IMR-90 (cell line): ENCODE data around the gene TBC1D23. TPM values are rescaled to one million over a fixed set of nuclear protein-coding genes. Genes with fewer than 3 reads are reported as not detected.

Experiments
- ATAC-seq: fragments of 200-7000 bp; cut with Tn5 transposase; 2 replicates; pipeline ENCODE4 v1.9.1; 2020; ENCODE audit warnings: low read depth, mild to moderate bottlenecking, moderate library complexity
- BruUV-seq: library from RNA; stranded (reverse); fragments of 400-500 nt; replicated peaks from 2 replicates; lab custom pipeline; 2021; lab: Mats Ljungman, UMichigan
- CTCF ChIA-PET: fragments of 300-600 bp; formaldehyde crosslinking; extraction: SDS; loops from one replicate; lab custom pipeline; 2021; ENCODE audit warnings: antibody characterized with exemption; lab: Yijun Ruan, JAX
- POLR2A ChIA-PET: fragments of 300-600 bp; sonication (Branson Sonifier 250); formaldehyde crosslinking; loops from one replicate; lab custom pipeline; 2022; ENCODE audit warnings: antibody characterized with exemption; ENCODE audit not compliant: unreplicated experiment; lab: Charles Lee
- DNase-seq: peaks from one replicate; pipeline ENCODE4 v3.0.0; 2013
- H2AFZ ChIP-seq: replicated peaks from 2 replicates; pipeline ENCODE3; 2013; ENCODE audit warnings: low read length, mild to moderate bottlenecking; ENCODE audit not compliant: poor library complexity
- H2AK5ac ChIP-seq: 2 replicates; pipeline ENCODE4 v1.6.1; 2013; ENCODE audit warnings: low read depth, low read length, inconsistent platforms
- H2AK9ac ChIP-seq: replicated peaks from 2 replicates; pipeline ENCODE3; 2013; ENCODE audit warnings: mild to moderate bottlenecking, low read depth, low read length, moderate library complexity; ENCODE audit not compliant: poor library complexity
- H2BK120ac ChIP-seq: 2 replicates; pipeline ENCODE4 v1.6.1; 2013; ENCODE audit warnings: low read depth, low read length, inconsistent platforms
- H2BK15ac ChIP-seq: 3 replicates; pipeline ENCODE4 v1.6.1; 2013; ENCODE audit warnings: low read depth, low read length, inconsistent platforms
- H2BK20ac ChIP-seq: 2 replicates; pipeline ENCODE4 v1.6.1; 2013; ENCODE audit warnings: low read depth, mild to moderate bottlenecking, inconsistent platforms, low read length, moderate library complexity
- H2BK5ac ChIP-seq: 2 replicates; pipeline ENCODE4 v1.6.1; 2013; ENCODE audit warnings: mild to moderate bottlenecking, low read depth, low read length, inconsistent platforms; ENCODE audit not compliant: poor library complexity, severe bottlenecking
- H3K14ac ChIP-seq: replicated peaks from 2 replicates; pipeline ENCODE4 v1.6.1; 2013; ENCODE audit warnings: low read depth, low read length, inconsistent platforms
- H3K18ac ChIP-seq: 2 replicates; pipeline ENCODE4 v1.6.1; 2013; ENCODE audit warnings: low read depth, low read length, control low read depth
- H3K23ac ChIP-seq: 2 replicates; pipeline ENCODE4 v1.6.1; 2013; ENCODE audit warnings: low read depth, low read length, inconsistent platforms
- H3K27ac ChIP-seq: 2 replicates; pipeline ENCODE4 v1.5.1; 2013; ENCODE audit warnings: mild to moderate bottlenecking, control low read depth, low read length; ENCODE audit not compliant: insufficient read depth
- H3K27me3 ChIP-seq: 2 replicates; pipeline ENCODE4 v1.6.1; 2013; ENCODE audit warnings: low read length; ENCODE audit not compliant: control insufficient read depth, insufficient read depth
- H3K36me3 ChIP-seq: 2 replicates; pipeline ENCODE4 v1.6.1; 2013; ENCODE audit warnings: low read length, mixed read lengths; ENCODE audit not compliant: control insufficient read depth, insufficient read depth
- H3K4ac ChIP-seq: 2 replicates; pipeline ENCODE4 v1.6.1; 2013; ENCODE audit warnings: low read depth, low read length, inconsistent platforms
- H3K4me1 ChIP-seq: 2 replicates; pipeline ENCODE4 v1.6.1; 2013; ENCODE audit warnings: low read length, mixed read lengths; ENCODE audit not compliant: control insufficient read depth, insufficient read depth
- H3K4me2 ChIP-seq: 2 replicates; pipeline ENCODE4 v1.6.1; 2013; ENCODE audit warnings: low read depth, mild to moderate bottlenecking, control low read depth, low read length, moderate library complexity
- H3K4me3 ChIP-seq: 2 replicates; pipeline ENCODE4 v1.5.1; 2013; ENCODE audit warnings: low read depth, mild to moderate bottlenecking, control low read depth, low read length, moderate library complexity; ENCODE audit not compliant: insufficient read depth
- H3K56ac ChIP-seq: 2 replicates; pipeline ENCODE4 v1.6.1; 2013; ENCODE audit warnings: low read length, inconsistent platforms; ENCODE audit not compliant: insufficient read depth; ENCODE audit errors: extremely low read depth
- H3K79me1 ChIP-seq, 2 experiments: 2 replicates each; pipeline ENCODE4 v1.6.1; 2013; ENCODE audit warnings: low read length in 2 of 2, inconsistent platforms in 1 of 2, low read depth in 1 of 2
- H3K9ac ChIP-seq: 2 replicates; pipeline ENCODE4 v1.6.1; 2013; ENCODE audit warnings: low read depth, low read length, control low read depth
- H3K9me1 ChIP-seq: 2 replicates; pipeline ENCODE4 v1.6.1; 2013; ENCODE audit warnings: low read length, inconsistent platforms; ENCODE audit not compliant: insufficient read depth
- H3K9me3 ChIP-seq: 2 replicates; pipeline ENCODE4 v1.6.1; 2013; ENCODE audit warnings: low read length; ENCODE audit not compliant: control insufficient read depth, insufficient read depth
- H4K20me1 ChIP-seq: 2 replicates; pipeline ENCODE4 v1.6.1; 2013; ENCODE audit warnings: low read length, inconsistent platforms; ENCODE audit not compliant: insufficient read depth
- H4K5ac ChIP-seq: 2 replicates; pipeline ENCODE4 v1.6.1; 2013; ENCODE audit warnings: mild to moderate bottlenecking, low read depth, low read length, control low read depth
- H4K8ac ChIP-seq, 2 experiments: 2 replicates each; pipeline ENCODE4 v1.6.1; 2013; ENCODE audit warnings: low read depth in 2 of 2, low read length in 2 of 2, control low read depth in 1 of 2, inconsistent platforms in 1 of 2
- H4K91ac ChIP-seq: 2 replicates; pipeline ENCODE4 v1.6.1; 2013; ENCODE audit warnings: low read depth, low read length, inconsistent platforms; ENCODE audit not compliant: insufficient read depth
- FOS ChIP-seq: fragments of 150-350 bp; IDR thresholded peaks from 2 replicates; pipeline ENCODE4 v1.6.1; 2016; ENCODE audit warnings: low read depth, low read length
- dilution Hi-C: fragments of 300-500 bp; cut with HindIII; formaldehyde crosslinking; loops from one replicate; pipeline ENCODE4 v1.14.3; 2018; ENCODE audit warnings: low sequenced_read_pairs; ENCODE audit not compliant: unreplicated experiment
- in situ Hi-C: fragments of 300-500 bp; cut with MboI; formaldehyde crosslinking; loops from 3 replicates; pipeline ENCODE4 v1.14.3; 2019; ENCODE audit warnings: low sequenced_read_pairs, inconsistent platforms, mixed read lengths
- intact Hi-C: fragments of 100-400 bp; cut with micrococcal nuclease; formaldehyde crosslinking; loops from 2 replicates; pipeline ENCODE4 v1.10.0; 2022
- polyA plus RNA-seq, 3 experiments: library from polyadenylated mRNA; depleted of rRNA; stranded (reverse); fragments of >200 nt; gene quantifications; 2 replicates each; pipeline ENCODE4 v1.2.3, GENCODE V29; 2012; ENCODE audit warnings: low replicate concordance in 1 of 3
- total RNA-seq: library from RNA; depleted of rRNA; stranded (reverse); fragments of >200 nt; gene quantifications from 2 replicates; pipeline ENCODE4 v1.2.3, GENCODE V29; 2012
- TF ChIP-seq, protein P1 (sequence below): fragments of 150-350 bp; IDR thresholded peaks from 2 replicates; pipeline ENCODE4 v1.6.1; 2017; ENCODE audit warnings: mild to moderate bottlenecking, antibody characterized with exemption, low read length, low read depth
- TF ChIP-seq, protein P2 (sequence below): fragments of 150-350 bp; IDR thresholded peaks from 2 replicates; pipeline ENCODE4 v1.6.1; 2016; ENCODE audit warnings: low read depth, mild to moderate bottlenecking, low read length, moderate library complexity, borderline replicate concordance

Gene TBC1D23
- total and polyA plus RNA-seq, 2 of the 4 experiments (the other 2 are of a cell fraction), result 21.2 to 67.0 TPM

GRCh38 chr3:100246999-100247398 lies 13.8 kb upstream of the TBC1D23 start:
- no peaks in the 10 kb centered on the region for H3K27me3 ChIP-seq
- ChIA-PET POLR2A (no interaction called here), CTCF (no interaction called here)
- no peaks in the 10 kb centered on the region for H3K79me1 ChIP-seq
- no peak overlapping the region for H3K27ac ChIP-seq
- no peak overlapping the region for H3K56ac ChIP-seq
- H2AFZ ChIP-seq, result no peak overlapping the region
- no peak for DNase-seq
- no peak overlapping the region for H4K5ac ChIP-seq
- H2BK120ac ChIP-seq, result no peak overlapping the region
- no peak overlapping the region for H4K91ac ChIP-seq
- no peak overlapping the region for H3K4me3 ChIP-seq
- no peak overlapping the region for H3K18ac ChIP-seq
- no peak overlapping the region for H2BK15ac ChIP-seq
- H3K14ac ChIP-seq, result no peak overlapping the region
- H3K4ac ChIP-seq, result no peak overlapping the region
- no peaks in the 10 kb centered on the region for H3K9me3 ChIP-seq
- no peak for ATAC-seq
- H2BK20ac ChIP-seq, result no peak overlapping the region
- no peak overlapping the region for H2AK5ac ChIP-seq
- dilution Hi-C loops, result no loop called here
- H4K20me1 ChIP-seq, result no peaks in the 10 kb centered on the region
- no peak overlapping the region for H2BK5ac ChIP-seq
- H3K9me1 ChIP-seq, result no peaks in the 10 kb centered on the region
- H3K4me1 ChIP-seq, result peaks cover 5% of the 10 kb centered on the region
- H3K9ac ChIP-seq, result no peak overlapping the region
- in situ Hi-C loops, result no loop called here
- intact Hi-C loops, result no loop called here
- no peak overlapping the region; a peak in 1 of 4 replicates for H4K8ac ChIP-seq
- no peak overlapping the region for H3K4me2 ChIP-seq
- TF ChIP-seq, protein P1, sequence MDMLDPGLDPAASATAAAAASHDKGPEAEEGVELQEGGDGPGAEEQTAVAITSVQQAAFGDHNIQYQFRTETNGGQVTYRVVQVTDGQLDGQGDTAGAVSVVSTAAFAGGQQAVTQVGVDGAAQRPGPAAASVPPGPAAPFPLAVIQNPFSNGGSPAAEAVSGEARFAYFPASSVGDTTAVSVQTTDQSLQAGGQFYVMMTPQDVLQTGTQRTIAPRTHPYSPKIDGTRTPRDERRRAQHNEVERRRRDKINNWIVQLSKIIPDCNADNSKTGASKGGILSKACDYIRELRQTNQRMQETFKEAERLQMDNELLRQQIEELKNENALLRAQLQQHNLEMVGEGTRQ, result no peak
- TF ChIP-seq, protein P2, sequence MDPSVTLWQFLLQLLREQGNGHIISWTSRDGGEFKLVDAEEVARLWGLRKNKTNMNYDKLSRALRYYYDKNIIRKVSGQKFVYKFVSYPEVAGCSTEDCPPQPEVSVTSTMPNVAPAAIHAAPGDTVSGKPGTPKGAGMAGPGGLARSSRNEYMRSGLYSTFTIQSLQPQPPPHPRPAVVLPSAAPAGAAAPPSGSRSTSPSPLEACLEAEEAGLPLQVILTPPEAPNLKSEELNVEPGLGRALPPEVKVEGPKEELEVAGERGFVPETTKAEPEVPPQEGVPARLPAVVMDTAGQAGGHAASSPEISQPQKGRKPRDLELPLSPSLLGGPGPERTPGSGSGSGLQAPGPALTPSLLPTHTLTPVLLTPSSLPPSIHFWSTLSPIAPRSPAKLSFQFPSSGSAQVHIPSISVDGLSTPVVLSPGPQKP, result no peak
- TF ChIP-seq FOS, result no peak
- no TSS peak for BruUV-seq
- no peak overlapping the region for H2AK9ac ChIP-seq
- H3K36me3 ChIP-seq, result no peaks in the 10 kb centered on the region
- H3K23ac ChIP-seq, result no peak overlapping the region
